HG02798 (cell line): Measurements from ENCODE around the gene TSNAXIP1.
"Not testable (repeated sequence)": the region's sequence is repeated elsewhere in the genome, so short reads cannot be mapped to it uniquely, and the experiment has no call there.

Source experiments
- ATAC-seq: cut with Tn5 transposase; IDR thresholded peaks from one replicate; pipeline ENCODE4 v1.9.1; 2021; ENCODE audit warnings: mild to moderate bottlenecking; ENCODE audit not compliant: unreplicated experiment, poor library complexity

Gene TSNAXIP1

DNA sequence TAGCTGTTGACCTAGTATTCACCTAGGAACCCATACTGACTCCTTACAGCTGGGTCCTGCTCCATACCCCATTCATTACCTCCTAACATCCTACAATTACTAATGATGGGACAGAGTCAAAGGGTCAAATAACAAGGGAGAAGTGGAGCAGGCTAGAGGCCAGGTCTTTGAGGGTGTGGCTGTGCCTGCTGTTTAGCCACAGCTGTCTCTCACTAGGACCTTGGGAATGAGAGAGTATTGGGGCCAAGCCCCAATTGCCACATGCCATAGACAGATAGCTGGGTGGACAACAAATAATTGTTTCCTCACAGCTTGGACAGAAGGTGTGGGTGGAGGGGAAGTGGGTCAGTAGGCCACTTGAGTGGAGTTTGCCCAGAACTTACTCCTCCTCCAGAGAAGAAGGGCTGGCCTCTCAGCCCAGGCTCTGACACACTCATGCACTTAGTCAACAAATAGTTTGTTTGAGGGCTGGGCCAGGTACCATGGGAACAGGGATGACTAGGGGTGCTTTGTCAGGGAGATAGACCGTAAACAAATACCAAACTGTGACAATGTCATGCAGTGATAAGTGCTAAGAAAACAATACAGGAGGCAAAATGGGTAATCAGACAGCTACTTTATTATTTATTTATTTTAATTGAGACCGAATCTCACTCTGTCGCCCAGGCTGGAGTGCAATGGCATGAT is 51.0 kb downstream of the TSNAXIP1 start:
- no peak for ATAC-seq

DNA sequence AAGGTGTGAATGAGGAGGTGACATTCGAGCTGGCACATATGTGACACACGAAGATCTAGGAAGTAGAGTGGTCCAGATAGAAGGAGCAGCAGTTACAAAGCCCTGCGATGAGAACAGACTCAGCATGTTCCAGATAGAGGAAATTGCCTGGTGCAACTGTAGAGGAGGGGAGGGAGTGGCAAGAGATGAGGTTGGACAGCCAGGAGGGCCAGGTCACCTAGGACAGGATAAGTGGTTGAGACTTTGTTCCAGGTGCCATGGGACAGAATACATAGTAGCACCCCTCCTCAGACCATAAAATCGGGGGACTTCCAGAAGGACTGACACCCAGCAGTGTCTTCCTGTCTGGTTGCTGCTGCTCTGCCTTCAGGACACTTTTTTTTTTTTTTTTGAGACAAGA is 51.8 kb downstream of the TSNAXIP1 start:
- no peak for ATAC-seq

DNA sequence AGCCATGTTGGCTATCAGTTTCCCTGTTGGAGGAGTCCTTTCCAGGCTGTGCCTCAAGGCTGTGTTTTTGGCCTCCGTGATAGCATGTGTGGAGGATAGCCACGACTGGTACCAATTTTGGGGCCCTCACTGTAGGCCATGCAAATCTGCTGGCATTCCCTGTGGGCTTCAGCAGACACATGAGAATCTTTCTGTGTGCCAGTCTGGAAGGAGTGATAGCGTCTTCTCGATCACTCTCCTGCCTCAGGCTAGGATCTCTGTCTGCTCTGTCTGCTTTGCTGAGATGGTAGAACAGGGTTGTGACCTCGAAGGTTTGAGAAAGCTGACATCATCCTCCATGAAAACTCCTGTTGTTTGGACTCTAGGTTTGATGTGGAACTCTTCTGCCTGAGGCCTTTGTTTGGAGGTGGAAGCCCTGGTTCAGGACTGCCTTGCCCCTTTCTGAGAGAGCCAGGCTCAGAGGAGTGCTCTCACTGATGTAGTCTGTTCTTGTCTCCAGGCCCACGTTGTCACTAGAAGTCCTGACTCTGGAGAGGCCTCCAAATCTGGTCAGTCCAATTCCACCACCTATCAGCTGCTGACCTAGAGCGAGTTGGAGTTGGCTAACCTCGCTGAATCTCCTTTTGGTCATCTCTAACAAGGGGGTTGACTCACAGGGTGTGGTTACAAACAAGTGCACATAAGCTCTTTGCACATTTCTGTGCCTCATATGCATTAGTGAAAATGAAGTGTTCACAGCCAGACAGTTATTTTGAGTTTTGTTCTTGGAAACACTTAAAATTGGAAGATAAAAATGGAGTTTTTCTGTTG is 54.1 kb downstream of the TSNAXIP1 start:
- ATAC-seq, result no peak

GRCh38 chr16:67861877-67862276 is 55.2 kb downstream of the TSNAXIP1 start:
- ATAC-seq, result no peak

DNA sequence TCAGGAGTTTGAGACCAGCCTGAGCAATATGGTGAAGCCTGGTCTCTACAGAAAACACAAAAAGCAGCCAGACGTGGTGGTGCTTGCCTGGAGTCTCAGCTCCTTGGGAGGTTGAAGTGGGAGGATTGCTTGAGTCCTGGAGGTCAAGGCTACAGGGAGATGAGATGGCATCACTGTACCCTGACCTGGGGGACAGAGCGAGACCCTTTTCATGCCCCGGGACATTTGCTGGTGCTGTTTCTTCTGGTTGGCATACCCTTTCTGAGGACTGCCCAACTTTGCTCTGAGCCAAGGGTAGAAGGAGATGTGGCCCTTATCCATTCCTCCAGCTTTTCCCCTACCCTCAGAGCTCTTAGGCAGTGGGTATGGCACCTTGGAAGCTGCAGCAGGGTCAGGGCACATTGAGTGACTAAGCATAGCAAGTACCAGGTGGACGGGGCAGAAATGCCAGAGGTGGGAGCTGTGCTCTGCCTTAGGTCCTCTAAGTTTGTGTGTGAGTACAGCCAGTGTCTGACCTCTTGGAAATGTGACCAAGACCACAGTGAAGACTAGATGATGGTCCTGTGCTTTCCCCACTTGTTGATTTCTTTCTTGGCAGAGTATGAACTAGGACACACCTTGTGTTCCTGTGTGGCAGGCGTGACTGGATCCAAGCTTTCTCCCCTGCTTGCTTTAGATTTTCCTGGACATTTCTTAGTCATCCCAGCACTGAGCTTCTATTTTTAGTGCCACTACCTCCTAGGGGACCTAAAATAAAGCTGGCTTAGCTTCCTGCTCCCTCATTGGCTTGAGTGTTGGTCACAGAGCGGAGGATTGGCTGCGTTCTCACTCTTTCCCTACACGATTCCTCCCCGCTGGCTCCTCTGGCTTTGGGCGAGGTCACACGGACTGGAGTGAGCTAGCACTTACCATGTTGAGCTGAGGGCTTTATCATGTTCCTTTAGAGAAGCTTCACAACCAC is 56.2 kb downstream of the TSNAXIP1 start:
- no peak for ATAC-seq

DNA sequence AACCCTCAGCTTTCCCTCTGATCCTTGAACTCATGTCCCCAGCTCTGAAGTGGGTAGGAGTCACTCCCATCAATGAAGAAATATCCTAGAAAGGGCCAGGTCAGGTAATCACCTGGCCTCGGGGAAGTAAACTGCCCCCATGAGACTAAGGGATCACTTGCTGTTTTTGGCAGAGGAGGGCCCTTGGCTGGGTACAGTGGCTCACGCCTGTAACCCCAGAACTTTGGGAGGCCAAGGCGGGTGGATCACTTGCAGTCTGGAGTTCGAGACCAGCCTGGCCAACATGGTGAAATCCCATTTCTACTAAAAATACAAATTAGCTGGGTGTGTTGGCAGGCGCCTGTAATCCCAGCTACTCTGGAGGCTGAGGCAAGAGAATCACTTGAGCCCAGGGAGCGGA is 57.4 kb downstream of the TSNAXIP1 start:
- not testable (repeated sequence) for ATAC-seq

DNA sequence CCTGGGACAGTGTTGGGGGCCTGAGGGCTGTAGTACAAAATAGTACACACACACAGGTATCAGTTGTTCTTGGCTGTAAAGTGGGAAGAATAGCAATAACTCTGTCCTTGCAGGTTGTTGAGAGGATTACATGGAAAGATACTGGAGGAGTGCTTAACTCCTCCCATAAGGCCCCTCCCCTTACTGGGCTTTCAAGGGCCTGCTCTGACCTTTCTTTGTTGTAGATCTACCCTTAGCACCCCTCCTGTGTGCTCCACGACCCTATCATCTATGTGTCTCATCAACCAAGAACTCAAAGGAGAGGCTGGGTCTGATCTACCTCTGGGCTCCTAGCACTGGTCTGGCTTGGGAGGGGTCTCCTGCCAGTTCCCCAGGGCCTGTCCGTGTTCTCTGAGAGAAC is 57.9 kb downstream of the TSNAXIP1 start:
- ATAC-seq, result no peak

DNA sequence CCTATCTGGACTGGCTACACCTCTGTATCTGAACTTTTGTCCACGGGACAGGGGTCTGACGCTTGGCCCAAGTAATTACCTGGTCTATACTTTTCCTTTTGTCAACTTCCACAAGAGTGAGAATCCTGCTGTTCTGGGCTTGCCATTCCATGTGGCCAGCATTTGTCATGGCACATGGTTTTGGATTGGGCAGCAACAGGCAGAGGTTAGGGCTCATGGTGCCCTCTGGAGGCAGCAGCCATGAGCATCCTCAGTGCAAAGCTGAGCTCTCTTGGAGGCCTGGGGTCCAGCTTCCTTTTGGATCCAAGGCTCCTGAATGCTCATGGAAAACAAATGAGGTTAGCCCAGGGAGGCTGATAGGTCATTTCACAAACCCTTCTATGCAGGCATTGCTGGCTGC is 58.6 kb downstream of the TSNAXIP1 start:
- ATAC-seq, result no peak

DNA sequence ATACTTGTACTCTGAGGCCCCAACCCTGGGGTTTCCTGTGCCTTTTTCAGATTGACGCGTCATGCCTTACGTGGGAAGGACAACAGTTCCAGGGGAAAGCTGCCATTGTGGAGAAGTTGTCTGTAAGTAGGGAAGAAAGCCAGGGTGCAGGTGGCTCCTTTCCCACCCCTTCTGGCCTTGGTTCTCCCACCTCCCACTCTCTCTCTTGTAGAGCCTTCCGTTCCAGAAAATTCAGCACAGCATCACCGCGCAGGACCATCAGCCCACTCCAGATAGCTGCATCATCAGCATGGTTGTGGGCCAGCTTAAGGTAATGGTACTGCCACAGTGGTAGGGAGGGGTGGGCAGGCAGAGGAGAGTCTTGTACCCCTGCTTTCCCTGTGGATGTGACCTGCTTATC is 61.6 kb downstream of the TSNAXIP1 start:
- ATAC-seq, result no peak

- no peak for ATAC-seq
Measured at GRCh38 chr16:67869653-67870052, 63.0 kb downstream of the TSNAXIP1 start.

DNA sequence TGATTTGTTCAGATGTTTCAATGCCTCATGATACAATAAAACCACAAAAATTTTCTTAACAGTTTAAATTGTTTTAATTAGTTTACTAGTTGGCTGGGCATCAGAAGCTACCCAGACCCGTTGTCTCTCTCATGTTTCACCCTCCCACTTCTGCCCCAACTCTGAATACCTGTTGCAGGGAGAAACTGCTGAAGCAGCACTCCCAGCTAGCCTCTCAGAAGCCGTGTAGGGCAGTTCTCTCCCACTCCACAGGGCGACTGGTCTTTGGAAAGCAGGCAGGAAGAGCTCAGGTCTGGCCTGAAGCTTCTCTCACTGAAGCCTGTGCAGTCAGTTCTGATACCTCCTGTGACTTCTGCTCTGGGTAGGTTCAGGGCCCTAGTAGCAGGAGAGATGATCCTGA is 64.6 kb downstream of the TSNAXIP1 start:
- ATAC-seq, result no peak

DNA sequence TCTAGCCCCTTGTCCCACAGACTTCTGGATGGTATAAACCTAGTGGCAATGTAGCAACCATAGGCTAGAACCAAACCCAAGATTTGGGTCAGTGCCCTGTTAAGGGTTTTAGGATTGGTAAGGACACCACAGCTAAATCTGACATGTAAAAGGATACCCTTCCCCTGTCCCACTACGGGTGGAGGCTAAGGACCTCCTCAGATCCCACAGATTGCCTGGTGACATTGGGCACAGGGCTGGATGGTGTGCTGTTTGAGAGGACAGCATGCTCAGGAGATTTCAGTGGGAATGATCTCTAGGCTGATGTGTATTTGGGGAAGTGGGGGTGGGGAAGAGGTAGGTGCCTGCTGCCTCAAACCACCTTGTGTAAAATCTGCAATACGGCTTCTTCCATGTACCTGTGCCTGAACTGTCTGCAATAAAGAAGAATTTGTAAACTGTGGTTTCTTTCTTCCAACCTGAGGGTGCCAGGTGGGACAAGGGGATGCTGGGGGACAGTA is 65.5 kb downstream of the TSNAXIP1 start:
- no peak for ATAC-seq

DNA sequence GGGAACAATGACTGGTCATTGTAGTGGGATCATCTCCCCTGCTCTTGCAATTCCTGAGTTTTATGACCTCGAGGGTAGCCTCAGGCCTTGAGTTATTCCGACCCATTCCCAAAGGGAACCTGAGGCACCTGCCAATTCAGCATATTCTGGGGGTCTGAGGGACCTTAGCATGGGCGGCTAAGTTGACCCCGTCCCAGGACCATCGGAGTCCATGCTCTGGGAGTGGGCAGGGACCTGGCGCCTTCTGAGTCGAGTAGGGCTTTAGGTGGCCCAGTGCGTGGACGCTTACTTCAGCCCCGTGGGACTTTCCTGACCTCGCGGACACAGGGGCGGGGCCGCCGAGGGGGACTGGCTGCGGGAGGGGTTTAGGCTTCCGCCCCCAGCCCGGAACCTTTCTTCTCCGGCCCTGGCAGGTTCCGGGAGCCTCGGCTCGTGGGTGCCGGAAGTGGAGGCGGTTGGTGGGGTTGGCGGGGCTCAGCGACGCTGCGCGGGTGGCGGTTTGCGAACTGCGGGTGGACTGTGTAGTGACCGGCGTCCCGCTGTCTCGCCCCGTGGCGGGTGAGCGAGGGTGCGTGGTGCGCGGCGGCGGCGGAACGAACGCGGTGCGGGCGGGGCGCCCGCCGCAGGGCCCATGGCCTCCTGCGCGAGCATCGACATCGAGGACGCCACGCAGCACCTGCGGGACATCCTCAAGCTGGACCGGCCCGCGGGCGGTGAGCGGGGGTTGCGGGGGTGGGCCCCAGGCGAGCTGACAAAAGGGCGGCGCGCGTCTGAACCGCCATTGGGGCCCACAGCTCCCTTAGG is 66.1 kb downstream of the TSNAXIP1 start, which contains the start of gene EDC4:
Gene EDC4 (plus strand): TSS at position 422 of the 804 bp plus-strand sequence. CDS start 210 bp downstream, at position 632.
- ATAC-seq, result peak; percentile 81

DNA sequence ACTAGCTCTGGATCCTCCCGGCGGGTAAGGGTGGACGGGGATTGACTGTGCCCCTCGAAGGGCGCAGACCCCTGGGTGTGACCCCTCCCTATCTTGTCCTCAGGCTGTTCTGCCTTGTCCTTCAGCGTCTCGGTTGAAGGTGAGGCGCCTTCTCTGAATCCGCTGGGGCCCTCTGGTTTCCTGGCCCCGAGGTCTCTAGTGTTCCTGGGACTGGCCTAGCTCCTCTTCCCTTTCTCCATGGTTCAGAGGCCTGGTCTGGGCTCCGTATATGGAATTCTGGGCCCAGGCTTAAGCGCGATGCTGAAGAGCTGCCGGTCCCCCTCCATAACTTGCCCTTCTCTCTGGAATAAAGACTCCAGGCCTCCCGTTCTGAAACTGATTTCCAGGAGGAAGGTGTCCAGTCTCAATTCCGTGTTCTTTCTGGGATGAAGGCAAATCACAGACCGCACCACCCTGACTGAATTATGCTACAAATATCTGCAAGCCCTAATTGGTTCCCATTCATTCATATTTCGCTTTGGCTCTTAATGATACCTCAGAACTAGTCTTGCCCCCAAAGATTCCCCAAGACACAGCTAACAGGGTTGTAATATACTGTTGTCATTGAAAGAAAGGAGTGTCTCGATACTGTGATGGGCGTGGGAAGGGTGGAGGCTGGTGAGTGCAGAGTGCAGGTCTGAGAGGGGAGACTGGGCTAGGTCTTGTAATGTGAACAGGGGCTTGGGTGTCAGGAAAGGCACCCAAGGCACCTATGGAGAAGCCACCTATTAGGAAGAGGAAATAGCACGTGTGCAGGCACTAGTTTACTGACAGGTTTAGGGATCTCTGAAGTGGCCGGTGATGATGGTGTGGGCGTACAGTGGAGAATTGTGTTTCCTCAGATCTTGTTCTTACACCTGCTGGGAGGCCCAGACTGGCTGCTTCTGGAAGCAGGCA is 67.0 kb downstream of the TSNAXIP1 start:
- ATAC-seq, result no peak

- no peak for ATAC-seq
Measured at GRCh38 chr16:67874372-67874771, 67.7 kb downstream of the TSNAXIP1 start.

GRCh38 chr16:67877064-67877463 is 70.4 kb downstream of the TSNAXIP1 start:
- no peak for ATAC-seq
